CD4-positive, alpha-beta T cell treated with Interferon gamma for 1 hour (primary cell): ENCODE measurements around the gene KCTD5.
"Not testable (repeated sequence)": the region's sequence is repeated elsewhere in the genome, so short reads cannot be mapped to it uniquely, and the experiment has no call there.

Source experiments
- DNase-seq: peaks from one replicate; pipeline ENCODE4 v3.0.0-alpha.2; 2020

KCTD5 gene, protein sequence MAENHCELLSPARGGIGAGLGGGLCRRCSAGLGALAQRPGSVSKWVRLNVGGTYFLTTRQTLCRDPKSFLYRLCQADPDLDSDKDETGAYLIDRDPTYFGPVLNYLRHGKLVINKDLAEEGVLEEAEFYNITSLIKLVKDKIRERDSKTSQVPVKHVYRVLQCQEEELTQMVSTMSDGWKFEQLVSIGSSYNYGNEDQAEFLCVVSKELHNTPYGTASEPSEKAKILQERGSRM

DNA sequence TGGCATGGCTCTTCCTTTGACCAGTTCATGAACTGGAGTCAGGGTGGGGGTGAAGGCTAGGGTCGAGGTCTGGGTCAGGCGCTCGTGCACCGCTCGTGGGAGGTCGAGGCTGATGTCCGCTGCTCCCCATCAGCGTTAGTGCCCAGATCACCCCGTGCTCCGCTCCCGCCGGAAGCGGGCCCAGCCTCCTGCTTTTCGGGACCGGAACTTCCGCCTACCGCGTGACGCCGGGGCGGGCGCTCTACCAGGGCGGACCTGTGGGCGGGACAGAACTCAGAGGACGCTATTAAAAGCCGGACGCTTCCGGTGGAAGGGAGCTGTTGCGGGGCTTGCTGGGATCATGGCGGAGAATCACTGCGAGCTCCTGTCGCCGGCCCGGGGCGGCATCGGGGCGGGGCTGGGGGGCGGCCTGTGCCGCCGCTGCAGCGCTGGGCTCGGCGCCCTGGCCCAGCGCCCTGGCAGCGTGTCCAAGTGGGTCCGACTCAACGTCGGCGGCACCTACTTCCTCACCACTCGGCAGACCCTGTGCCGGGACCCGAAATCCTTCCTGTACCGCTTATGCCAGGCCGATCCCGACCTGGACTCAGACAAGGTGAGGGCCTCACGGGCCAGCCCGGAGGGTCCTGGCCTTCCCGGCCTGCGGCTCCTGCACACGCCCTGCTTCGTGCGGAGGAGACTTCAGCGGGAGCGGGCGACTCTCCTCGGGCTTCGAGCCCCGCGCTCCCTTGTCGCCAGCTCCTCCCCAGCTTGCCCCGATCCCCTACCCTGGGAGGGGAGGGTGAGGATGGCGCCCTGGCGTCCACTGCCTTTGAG is at the start of gene KCTD5:
TSS of gene KCTD5 (plus strand) at position 315 of the 813 bp plus-strand sequence. CDS start at position 341, 26 bp downstream.
- DNase-seq = peak; percentile 93

DNA sequence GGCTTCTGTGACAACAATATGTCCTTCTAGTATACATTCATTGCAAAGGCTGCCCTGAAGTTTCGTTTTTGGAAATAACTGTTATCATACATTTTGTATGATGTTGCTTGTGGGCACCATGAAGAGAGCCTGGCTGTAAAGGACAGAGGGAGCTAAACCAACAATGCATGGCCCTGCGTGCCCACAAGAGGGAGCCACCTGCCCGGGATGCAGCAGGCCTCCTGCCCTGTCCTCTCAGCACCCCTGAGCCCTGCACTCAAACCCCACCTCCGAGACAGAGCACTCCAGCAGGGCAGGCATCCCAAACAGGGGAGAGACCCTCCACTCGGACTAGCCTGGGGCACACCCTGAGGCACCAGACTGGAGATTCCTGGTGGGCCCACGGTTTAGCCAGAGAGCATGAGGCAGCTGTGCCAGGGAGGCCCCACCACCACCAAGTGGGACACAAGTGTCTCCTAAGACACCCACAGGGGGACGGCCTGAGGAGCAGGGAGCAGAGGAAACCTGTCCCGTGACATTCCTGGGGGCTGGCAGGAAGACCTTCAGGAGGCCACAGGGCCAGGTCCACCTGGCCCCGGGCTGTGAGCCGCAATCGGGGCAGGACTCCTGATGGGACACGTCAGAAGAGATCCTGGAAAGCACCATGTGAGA is 43.1 kb upstream of the KCTD5 start:
- DNase-seq = peak; percentile 41

DNA sequence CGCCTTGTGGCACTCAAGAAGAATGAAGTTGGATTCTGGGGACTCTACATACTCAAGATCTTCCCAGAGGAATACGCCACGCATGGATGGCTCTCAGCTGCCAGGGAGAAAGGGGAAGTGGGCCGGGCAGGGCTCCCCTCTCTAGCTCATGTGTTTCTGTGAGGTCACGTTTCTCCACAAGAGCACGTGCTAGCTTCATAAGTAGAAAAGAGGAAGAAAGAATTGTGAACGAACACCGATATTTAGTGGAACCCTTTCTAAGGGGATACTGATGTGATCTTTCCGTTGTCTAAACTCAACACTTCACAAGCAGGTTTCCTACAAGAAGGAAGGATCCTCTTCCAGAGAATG is 42.6 kb upstream of the KCTD5 start:
- peak; percentile 25 for DNase-seq

DNA sequence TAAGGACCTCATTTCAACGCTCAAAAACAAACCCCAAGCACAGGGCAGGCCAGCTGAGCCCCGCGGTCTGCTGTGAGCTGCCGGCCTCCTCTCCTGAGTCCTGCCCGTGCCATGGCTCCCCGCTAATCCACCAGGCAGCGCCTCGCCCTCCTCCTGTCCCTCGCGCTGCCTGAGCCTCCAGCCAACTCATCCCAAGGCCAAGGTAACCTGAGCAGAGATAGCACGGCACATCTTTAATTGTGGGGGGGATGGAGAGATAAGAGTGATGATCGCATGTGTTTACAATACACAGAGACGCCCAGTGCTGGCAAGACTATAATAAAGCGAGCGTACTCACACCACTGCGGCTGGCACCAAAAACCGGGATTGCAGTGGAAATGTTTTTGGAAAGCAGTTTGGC is 39.8 kb upstream of the KCTD5 start:
- DNase-seq = not testable (repeated sequence)

DNA sequence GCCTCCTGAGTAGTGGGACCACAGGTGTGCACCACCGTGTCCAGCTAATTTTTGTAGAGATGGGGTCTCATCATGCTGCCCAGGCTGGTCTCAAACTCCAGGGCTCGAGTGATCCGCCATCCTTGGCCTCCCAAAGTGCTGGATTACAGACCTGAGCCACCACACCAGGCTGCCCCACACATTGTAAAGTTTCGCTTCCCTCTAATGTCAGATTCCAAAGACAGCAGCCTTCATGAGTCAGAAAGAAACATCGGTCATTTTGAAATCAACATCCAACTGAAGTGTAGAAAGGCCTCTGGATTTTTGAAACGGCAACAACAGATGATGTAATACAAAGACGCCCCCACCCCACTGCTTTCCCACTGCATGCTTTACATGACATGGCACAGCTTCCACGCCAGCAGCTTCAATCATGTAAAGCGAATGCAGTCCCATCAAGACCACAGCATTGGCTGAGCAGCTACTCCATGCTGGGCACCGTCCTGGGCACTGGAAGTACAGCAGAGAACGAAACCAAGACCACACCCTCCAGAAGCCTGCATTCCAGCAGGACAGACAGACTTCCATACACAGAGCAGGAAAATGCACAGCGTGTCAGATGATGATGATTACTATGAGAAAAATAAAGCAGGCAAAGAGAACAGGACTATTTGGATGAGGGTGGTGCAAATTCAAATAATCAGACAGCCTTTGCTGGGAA is 37.4 kb upstream of the KCTD5 start:
- not testable (repeated sequence) for DNase-seq

DNA sequence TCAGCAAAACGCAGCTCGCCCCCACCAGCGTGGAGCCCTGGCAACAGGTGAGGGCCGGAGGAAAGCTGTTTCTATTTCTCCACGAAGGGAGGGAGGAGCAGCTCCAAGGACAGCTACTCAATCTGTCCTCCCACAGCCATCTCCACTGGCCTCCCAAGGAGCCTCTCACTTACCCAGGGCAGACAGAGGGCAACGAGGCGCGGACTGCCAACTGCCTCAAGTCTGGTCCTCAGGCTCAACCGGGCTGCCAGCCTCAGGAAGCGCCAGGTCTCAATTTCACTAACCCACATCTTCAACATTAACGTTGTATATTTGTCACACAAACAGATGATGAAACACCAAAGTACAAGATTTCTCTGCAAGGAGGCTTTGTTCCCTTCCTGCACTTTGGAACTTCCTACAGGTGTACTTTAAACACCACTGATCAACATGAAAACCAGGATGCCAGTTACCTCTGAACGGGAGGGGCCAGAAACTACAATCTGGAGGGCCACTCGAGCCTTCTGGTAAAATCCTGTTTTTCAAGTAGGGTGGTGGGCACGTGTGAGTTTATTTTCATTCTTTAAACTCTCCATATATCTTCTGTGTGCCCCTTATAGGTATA is 31.0 kb upstream of the KCTD5 start:
- DNase-seq = not testable (repeated sequence)

DNA sequence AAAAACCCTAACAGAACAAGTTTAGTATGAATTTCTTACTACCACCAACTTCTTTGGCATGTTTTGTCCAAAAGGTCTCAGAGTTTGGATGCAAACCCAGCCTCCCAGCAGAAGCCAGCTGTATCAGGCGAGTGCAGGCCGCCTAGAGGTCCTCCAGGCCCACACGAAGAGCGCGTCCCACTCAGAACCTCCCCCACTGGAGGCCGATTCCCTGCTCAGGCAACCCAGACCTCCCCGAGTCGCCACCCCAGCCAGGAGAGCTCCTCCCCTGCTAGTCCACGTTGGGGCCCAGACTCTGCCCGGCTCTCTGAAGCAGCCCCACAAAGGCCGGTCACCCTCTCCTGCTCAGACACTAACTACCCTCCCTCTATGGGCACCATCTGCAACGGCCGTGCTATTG is 28.4 kb upstream of the KCTD5 start:
- DNase-seq = not testable (repeated sequence)

DNA sequence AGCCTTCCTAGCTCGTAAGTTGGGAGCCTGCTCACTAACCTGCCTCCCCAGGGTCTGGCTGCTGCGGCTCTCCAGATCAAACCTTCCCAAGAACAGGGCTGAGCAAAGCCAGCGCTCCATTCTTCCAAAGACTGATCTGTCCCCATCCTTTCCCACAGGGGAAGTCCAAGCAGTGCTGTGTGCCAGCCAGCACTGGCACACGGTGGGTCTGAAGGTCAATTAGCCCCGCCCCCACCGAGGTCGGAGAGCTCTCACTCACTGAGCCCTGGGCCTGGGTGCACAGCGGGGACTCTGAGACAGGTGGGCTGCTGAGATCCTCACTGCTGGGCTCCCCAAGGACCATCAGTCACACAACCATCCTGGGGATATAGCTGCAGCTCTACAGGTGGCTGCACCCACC is 27.4 kb upstream of the KCTD5 start:
- not testable (repeated sequence) for DNase-seq

DNA sequence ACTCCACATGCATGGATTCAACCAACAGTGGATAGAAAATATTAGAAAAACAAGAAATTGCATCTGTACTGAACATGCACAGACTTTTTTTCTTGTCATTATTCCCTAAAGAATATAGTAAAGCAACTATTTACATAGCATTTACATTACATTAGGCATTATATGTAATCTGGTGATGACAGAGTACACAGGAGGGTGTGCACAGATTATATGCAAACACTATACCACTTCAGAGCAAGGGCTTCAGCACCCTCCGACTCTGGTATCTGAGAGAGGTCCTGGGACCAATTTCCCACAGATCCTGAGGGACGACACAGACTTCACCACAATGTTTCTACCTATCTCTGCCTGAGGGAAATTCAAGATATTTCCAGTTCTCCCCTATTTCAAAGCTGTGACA is 25.3 kb upstream of the KCTD5 start:
- no peak for DNase-seq

DNA sequence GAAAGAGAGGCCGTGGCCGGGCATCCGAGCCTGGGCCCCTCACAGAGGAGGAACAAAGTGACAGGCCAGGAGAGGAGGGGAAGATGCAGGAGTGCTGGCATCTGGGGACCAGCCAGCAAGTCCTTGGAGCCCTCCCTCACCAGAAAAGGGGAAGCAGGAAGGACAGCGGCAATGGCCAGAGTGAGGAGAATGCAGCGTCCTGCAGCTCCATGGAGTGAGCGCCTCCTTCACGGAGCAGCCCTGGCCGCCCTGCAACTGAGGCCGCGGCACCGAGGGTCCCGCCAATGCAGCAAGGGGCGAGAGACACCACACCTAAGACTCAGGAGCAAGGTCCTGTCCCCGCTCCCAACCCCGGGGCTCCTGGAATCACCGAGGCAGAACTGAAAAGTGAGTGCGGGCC is 24.5 kb upstream of the KCTD5 start:
- DNase-seq = not testable (repeated sequence)

DNA sequence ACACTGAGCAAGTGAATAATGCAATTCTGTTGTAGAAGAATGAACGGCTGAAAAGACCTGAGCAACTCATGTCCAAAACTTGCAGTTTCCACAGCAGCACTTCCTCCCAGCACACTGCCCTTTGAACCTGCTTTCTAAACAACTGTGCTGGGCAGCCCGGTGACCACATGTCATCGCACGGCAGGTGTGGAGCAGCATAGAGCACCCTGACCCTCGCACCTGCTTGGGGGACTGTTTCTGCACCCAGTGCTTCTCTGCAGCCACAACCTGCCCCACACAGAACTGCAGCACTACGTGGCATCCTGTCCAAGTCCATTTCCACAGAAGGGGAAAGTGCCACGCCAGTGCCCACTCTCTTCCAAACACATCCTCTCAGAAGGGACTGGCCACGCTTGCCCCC is 22.8 kb upstream of the KCTD5 start:
- not testable (repeated sequence) for DNase-seq

DNA sequence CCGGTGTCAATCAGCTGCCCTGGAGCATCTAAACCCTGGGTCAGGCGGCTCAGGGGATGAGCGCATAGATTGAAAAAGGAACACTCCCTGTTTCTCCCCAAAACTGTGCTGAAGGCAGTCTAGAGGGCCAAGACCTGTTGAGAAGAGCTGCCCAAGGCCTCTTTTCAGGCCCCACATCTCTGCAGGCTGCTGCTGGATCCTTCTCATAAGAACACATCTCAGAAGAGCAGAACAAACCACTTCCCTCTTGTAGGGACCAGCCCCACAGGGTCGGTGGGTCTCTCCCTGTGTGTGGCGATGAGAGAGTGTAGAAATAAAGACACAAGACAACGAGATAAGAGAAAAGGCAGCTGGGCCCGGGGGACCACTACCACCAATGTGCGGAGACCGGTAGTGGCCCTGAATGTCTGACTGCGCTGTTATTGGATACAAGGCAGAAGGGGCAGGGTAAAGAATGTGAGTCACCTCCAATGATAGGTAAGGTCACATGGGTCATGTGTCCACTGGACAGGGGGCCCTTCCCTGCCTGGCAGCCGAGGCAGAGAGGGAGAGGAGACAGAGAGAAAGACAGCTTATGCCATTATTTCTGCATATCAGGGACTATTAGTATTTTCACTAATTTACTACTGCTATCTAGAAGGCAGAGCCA is 22.2 kb upstream of the KCTD5 start:
- DNase-seq = not testable (repeated sequence)

DNA sequence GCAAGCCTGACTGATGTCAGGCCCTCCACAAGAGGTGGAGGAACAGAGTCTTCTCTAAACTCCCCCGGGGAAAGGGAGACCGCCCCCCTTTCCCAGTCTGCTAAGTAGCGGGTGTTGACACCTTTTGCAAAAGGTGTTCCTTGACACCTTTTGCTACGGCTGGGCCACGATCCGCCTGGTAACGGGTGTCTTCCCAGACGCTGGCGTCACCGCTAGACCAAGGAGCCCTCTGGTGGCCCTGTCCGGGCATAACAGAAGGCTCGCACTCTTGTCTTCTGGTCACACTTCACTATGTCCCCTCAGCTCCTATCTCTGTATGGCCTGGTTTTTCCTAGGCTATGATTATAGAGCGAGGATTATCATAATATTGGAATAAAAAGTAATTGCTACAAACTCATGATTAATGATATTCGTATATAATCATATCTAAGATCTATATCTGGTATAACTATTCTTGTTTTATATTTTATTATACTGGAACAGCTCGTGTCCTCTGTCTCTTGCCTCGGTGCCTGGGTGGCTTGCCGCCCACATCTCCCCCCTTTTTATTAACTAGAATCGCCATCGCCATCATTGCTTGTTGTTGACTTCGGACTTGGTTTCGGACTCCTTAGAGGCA is 21.5 kb upstream of the KCTD5 start:
- DNase-seq = peak; percentile 41

DNA sequence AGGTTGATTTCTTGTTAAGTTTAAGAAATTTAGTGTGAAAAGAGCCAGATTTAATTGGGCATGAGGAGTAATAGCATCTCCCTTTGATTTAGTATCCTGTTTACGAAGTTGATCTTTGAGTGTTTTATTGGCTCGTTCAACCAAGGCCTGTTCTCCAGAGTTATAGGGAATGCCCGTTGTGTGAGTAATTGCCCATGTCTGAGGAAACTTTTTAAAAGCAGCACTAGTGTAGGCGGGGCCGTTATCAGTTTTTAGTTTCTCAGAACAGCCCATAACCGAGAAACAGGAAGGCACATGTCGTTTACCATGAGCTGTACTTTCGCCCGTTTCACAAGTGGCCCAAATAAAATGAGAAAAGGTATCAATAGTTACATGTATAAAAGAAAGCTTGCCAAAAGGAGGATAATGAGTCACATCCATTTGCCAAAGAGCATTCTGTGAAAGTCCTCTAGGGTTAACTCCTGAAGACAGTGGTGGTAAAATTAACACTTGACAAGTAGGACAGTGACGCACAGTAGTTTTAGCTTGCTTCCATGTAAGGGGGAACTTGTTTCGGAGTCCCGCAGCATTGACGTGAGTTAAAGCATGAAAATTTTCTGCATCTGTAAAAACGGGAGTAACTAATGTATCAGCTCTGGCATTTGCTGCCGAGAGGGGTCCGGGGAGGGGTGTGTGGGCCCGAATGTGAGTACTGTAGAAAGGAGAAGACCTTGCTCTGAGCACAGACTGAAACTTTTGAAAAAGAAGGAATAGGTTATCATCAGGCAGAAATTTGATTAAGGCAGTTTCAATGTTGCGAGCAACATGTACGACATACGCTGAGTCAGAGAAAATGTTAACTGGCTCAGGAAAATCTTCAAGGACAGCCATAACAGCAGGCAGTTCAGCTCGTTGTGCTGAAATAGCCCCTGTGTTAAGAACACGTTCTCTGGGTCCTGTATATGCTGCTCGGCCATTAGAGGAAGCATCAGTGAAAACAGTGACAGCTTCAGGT is 18.5 kb upstream of the KCTD5 start:
- no peak for DNase-seq

DNA sequence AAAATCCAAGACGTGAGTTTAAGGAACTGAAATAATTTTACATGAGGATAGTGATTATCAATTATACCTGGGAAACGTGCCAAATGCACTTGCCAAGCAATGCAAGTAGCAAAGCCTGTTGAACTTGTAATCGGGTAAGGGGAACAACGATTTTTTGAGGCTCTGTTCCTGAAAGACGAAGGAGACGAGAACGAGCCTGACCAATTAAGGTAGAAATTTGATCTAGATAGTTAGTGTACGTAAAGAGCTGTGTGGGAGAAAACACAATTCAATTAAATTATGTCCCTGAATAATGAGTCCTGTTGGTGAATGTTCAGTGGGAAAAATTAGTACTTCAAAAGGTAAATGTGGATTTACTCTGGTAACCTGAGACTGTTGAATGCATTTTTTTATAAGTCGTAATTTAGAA is 17.7 kb upstream of the KCTD5 start:
- DNase-seq = no peak

DNA sequence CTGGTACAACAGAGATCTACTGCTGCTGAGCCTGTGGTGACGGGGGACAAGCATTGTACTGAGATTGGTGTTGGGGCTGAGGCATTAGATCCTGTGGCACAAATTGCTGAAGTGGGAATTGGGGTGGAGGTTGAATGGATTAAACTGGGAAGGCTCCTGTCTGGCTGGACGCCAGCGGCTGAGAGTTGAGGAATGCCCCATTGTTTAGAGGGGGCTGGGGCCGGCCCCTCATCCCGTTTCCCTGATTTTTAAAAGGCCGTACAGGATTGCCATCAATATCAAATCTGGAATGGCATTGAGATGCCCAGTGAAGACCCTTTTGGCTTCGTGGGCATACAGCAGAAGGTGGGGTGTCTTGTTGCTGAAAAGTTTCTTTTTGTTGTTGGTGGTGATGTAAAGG is 15.7 kb upstream of the KCTD5 start:
- DNase-seq = not testable (repeated sequence)

DNA sequence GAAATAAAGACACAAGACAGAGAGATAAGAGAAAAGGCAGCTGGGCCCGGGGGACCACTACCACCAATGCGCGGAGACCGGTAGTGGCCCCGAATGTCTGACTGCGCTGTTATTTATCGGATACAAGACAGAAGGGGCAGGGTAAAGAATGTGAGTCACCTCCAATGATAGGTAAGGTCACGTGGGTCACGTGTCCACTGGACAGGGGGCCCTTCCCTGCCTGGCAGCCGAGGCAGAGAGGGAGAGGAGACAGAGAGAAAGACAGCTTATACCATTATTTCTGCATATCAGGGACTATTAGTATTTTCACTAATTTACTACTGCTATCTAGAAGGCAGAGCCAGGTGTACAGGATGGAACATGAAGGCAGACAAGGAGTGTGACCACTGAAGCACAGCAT is 12.7 kb upstream of the KCTD5 start:
- not testable (repeated sequence) for DNase-seq

DNA sequence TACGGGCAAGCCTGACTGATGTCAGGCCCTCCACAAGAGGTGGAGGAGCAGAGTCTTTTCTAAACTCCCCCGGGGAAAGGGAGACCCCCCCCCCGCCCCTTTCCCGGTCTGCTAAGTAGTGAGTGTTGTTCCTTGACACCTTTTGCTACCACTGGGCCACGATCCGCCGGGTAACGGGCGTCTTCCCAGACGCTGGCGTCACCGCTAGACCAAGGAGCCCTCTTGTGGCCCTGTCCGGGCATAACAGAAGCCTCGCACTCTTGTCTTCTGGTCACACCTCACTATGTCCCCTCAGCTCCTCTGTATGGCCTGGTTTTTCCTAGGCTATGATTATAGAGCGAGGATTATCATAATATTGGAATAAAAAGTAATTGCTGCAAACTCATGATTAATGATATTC is 12.3 kb upstream of the KCTD5 start:
- peak; percentile 62 for DNase-seq

DNA sequence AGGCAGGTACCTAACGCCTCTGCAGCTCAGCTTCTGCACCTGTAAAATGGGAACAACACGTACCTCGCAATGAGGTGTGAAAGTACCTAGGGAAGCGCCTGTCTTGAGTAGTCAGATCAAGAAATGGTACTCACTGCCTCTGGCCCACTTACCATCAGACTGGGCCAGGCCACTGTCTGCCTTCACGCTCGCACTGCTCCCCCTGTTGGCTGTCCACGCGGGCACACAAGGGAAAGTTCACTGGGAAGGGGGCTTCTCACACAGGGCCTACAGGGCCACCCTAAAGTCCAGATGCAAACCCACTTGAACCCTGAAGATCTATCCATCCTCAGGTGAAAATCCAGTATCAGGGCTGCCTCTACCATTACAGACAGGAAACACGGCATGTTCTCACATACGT is 11.1 kb upstream of the KCTD5 start:
- DNase-seq = not testable (repeated sequence)

DNA sequence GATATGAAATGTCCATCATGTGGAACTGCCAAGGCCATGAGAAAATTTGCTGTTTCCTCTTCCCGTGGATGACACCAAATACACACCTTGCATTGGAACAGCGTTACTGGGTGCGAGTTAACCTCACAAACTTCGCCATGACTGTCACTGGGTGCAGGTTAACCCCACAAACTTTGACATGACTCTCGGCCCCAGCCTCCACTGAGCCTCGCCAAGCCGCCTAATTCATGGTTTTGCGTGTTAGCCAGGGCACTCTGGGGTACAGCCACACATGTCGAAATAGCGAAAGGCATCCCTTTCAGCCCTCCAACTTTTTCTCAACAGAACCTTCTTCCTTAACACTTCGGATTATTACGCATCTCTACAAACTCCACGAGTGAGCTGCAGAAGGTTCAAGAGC is 10.6 kb upstream of the KCTD5 start:
- DNase-seq = no peak
